PC-3 (cell line): ENCODE results near the gene RPN1.

Experiments
- CTCF ChIP-seq: fragments of 300-600 bp; sonication (generic); conservative IDR thresholded peaks from 2 replicates; pipeline ENCODE4 v1.5.1; 2017; ENCODE audit warnings: antibody characterized with exemption, low read depth, mild to moderate bottlenecking, low read length
- EZH2 ChIP-seq: fragments of 300-600 bp; sonication (generic); IDR thresholded peaks from one replicate; pipeline ENCODE4 v1.6.1; 2017; ENCODE audit warnings: antibody characterized with exemption, mild to moderate bottlenecking, low read length; ENCODE audit not compliant: unreplicated experiment
- EZH2phosphoT487 ChIP-seq: fragments of 300-600 bp; sonication (generic); IDR thresholded peaks from 2 replicates; pipeline ENCODE4 v1.6.1; 2018; ENCODE audit warnings: mild to moderate bottlenecking, antibody characterized with exemption, low read length, borderline replicate concordance

GRCh38 chr3:128591738-128592426, 58.7 kb downstream of the RPN1 start:
- TF ChIP-seq CTCF, result no peak
- no peak for TF ChIP-seq EZH2phosphoT487
- no peak for TF ChIP-seq EZH2
